ENCODE results near the gene CBX7. TPM values are rescaled to one million over a fixed set of nuclear protein-coding genes. Genes with fewer than 3 reads are reported as not detected.

CBX7 gene
- total and polyA plus RNA-seq, 2 of the 8 experiments (the other 6 are each of a cell fraction or from before 2014, with no cell fraction given) = 6.9 to 8.7 TPM

- TF ChIP-seq TBP (IDR thresholded peaks at IDR 0.05; ENCODE audit: low read depth, low read length) (no peak), JUN (IDR thresholded peaks at IDR 0.05; ENCODE audit: low read depth, low read length) (no peak), PHF8 (conservative IDR thresholded peaks at IDR 0.05; ENCODE audit: low read depth, low read length) (no peak)
Observed at GRCh38 chr22:39184586-39185577, 32.4 kb upstream of the CBX7 start (continued).
